GM06990 (cell line): ENCODE results near the gene PNMA1.

Source experiments
- DNase-seq: peaks from one replicate; pipeline ENCODE4 v3.0.0-alpha.2; 2011; ENCODE audit not compliant: insufficient read length; ENCODE audit errors: extremely low read depth
- H3K27me3 ChIP-seq: replicated peaks from 2 replicates; pipeline ENCODE4 v1.6.0; 2011; ENCODE audit warnings: low read length; ENCODE audit not compliant: control insufficient read depth, insufficient read depth
- H3K36me3 ChIP-seq: 2 replicates; pipeline ENCODE4 v1.5.1; 2011; ENCODE audit warnings: low read length; ENCODE audit not compliant: control insufficient read depth, insufficient read depth
- H3K4me3 ChIP-seq: replicated peaks from 2 replicates; pipeline ENCODE4 v1.5.1; 2011; ENCODE audit warnings: low read depth, mild to moderate bottlenecking, control low read depth, low read length
- CTCF ChIP-seq: IDR thresholded peaks from 2 replicates; pipeline ENCODE4 v1.5.1; 2011; ENCODE audit warnings: low read length, control low read depth, mild to moderate bottlenecking, inconsistent platforms; ENCODE audit not compliant: insufficient read depth, poor library complexity, severe bottlenecking

The PNMA1 gene

GRCh38 chr14:73663548-73664212 lies 50.5 kb downstream of the PNMA1 start:
- no peaks in the 10 kb centered on the region for H3K36me3 ChIP-seq
- peak; percentile 4 for DNase-seq
- H3K27me3 ChIP-seq: no peaks in the 10 kb centered on the region
- H3K4me3 ChIP-seq: no peak overlapping the region
- no peak for TF ChIP-seq CTCF

- Histone ChIP-seq H3K4me3 (no peak overlapping the region), H3K27me3 (no peaks in the 10 kb centered on the region), H3K36me3 (no peaks in the 10 kb centered on the region)
- DNase-seq: no peak
- TF ChIP-seq CTCF: no peak
Observed at GRCh38 chr14:73662487-73662943, 51.7 kb downstream of the PNMA1 start.

GRCh38 chr14:73661872-73662271 lies 52.3 kb downstream of the PNMA1 start:
- no peak for TF ChIP-seq CTCF
- Histone ChIP-seq H3K36me3 (no peaks in the 10 kb centered on the region), H3K4me3 (no peak overlapping the region), H3K27me3 (no peaks in the 10 kb centered on the region)
- DNase-seq: no peak
